Liver (tissue), 9 donors: ENCODE measurements around the gene FAM227B. TPM values are rescaled to one million over a fixed set of nuclear protein-coding genes. Genes with fewer than 3 reads are reported as not detected.

Source experiments
- DNase-seq: peaks from one replicate; pipeline ENCODE4 v3.0.0-alpha.2; 2017; ENCODE audit warnings: low spot score
- H3K27ac ChIP-seq, 2 donors: one replicate each; pipeline ENCODE4 v1.7.0; 2013; ENCODE audit warnings: inconsistent platforms in 2 of 2, low read length in 2 of 2, control low read depth in 1 of 2, low read depth in 1 of 2, mild to moderate bottlenecking in 1 of 2
- H3K27me3 ChIP-seq, 4 donors: one replicate each; pipeline versions ENCODE4 v1.6.1 to v1.7.0; 2013; ENCODE audit warnings: low read length in 3 of 4, inconsistent platforms in 1 of 4, mild to moderate bottlenecking in 1 of 4, moderate library complexity in 1 of 4; ENCODE audit not compliant: control insufficient read depth in 4 of 4, insufficient read depth in 4 of 4
- H3K36me3 ChIP-seq, 4 donors: one replicate each; pipeline versions ENCODE4 v1.6.1 to v1.7.0; 2013; ENCODE audit warnings: low read length in 3 of 4, mild to moderate bottlenecking in 3 of 4, low read depth in 1 of 4, moderate library complexity in 1 of 4; ENCODE audit not compliant: control insufficient read depth in 4 of 4, insufficient read depth in 3 of 4
- H3K4me1 ChIP-seq, 4 donors: one replicate each; pipeline versions ENCODE4 v1.6.1 to v1.7.0; 2013; ENCODE audit warnings: low read length in 3 of 4, mild to moderate bottlenecking in 3 of 4, moderate library complexity in 1 of 4; ENCODE audit not compliant: control insufficient read depth in 4 of 4, insufficient read depth in 4 of 4
- H3K4me3 ChIP-seq, 3 donors: one replicate each; pipeline versions ENCODE4 v1.6.1 to v1.7.0; 2013; ENCODE audit warnings: low read length in 3 of 3, control low read depth in 1 of 3, low read depth in 1 of 3, mild to moderate bottlenecking in 1 of 3
- H3K9ac ChIP-seq, 2 donors: one replicate each; pipeline ENCODE4 v1.7.0; 2013; ENCODE audit warnings: low read length in 2 of 2, mild to moderate bottlenecking in 2 of 2, moderate library complexity in 2 of 2, control low read depth in 1 of 2, low read depth in 1 of 2
- H3K9me3 ChIP-seq, 4 donors: one replicate each; pipeline versions ENCODE4 v1.6.1 to v1.7.0; 2013; ENCODE audit warnings: low read length in 3 of 4; ENCODE audit not compliant: control insufficient read depth in 4 of 4
- ATF3 ChIP-seq: IDR thresholded peaks from 2 replicates; pipeline ENCODE4 v1.6.1; 2016; ENCODE audit warnings: antibody characterized with exemption
- CTCF ChIP-seq: fragments of 150-350 bp; IDR thresholded peaks from 2 replicates; pipeline ENCODE4 v1.5.1; 2017; ENCODE audit warnings: improper control_type of control experiment, low read depth, low read length; ENCODE audit not compliant: missing input control
- FOXA1 ChIP-seq: IDR thresholded peaks from 2 replicates; pipeline ENCODE4 v1.6.1; 2016; ENCODE audit warnings: antibody characterized with exemption
- FOXA2 ChIP-seq: IDR thresholded peaks from 2 replicates; pipeline ENCODE4 v1.6.1; 2016; ENCODE audit warnings: antibody characterized with exemption
- GABPA ChIP-seq, 2 donors: IDR thresholded peaks in 1 of 2; conservative IDR thresholded peaks in 1 of 2; 2 replicates each; pipeline ENCODE4 v1.6.1; 2016; ENCODE audit warnings: antibody characterized with exemption in 2 of 2, mild to moderate bottlenecking in 1 of 2, moderate library complexity in 1 of 2
- HNF4A ChIP-seq, 2 donors: conservative IDR thresholded peaks; 2 replicates each; pipeline ENCODE4 v1.6.1; 2016; ENCODE audit warnings: antibody characterized with exemption in 2 of 2, mild to moderate bottlenecking in 2 of 2
- HNF4G ChIP-seq: IDR thresholded peaks from 2 replicates; pipeline ENCODE4 v1.6.1; 2016; ENCODE audit warnings: antibody characterized with exemption
- MAX ChIP-seq: IDR thresholded peaks from 2 replicates; pipeline ENCODE4 v1.6.1; 2016; ENCODE audit warnings: antibody characterized with exemption
- NR2F2 ChIP-seq: IDR thresholded peaks from 2 replicates; pipeline ENCODE4 v1.6.1; 2016; ENCODE audit warnings: antibody characterized with exemption
- RAD21 ChIP-seq, 2 donors: IDR thresholded peaks; 2 replicates each; pipeline ENCODE4 v1.6.1; 2016; ENCODE audit warnings: antibody characterized with exemption in 2 of 2, mild to moderate bottlenecking in 2 of 2
- REST ChIP-seq: IDR thresholded peaks from 2 replicates; pipeline ENCODE4 v1.6.1; 2016; ENCODE audit warnings: antibody characterized with exemption, mild to moderate bottlenecking
- RXRA ChIP-seq, 2 donors: IDR thresholded peaks; 2 replicates each; pipeline ENCODE4 v1.6.1; 2017 to 2018; ENCODE audit warnings: antibody characterized with exemption in 2 of 2, mild to moderate bottlenecking in 1 of 2
- SP1 ChIP-seq: IDR thresholded peaks from 2 replicates; pipeline ENCODE4 v1.6.1; 2018; ENCODE audit warnings: antibody characterized with exemption, mild to moderate bottlenecking
- YY1 ChIP-seq: IDR thresholded peaks from 2 replicates; pipeline ENCODE4 v1.6.1; 2016; ENCODE audit warnings: antibody characterized with exemption, mild to moderate bottlenecking
- ZBTB33 ChIP-seq: IDR thresholded peaks from 2 replicates; pipeline ENCODE4 v1.6.1; 2016; ENCODE audit warnings: antibody characterized with exemption
- WGBS: extraction: QIAGEN DNeasy Blood & Tissue Kit; methylation state at CpG from one replicate; pipeline ENCODE4 v1.1.7; 2013; 5-methylcytosine and 5-hydroxymethylcytosine counted together
- polyA plus RNA-seq, 2 donors: library from polyadenylated mRNA; stranded (reverse) in 1 of 2; unstranded in 1 of 2; fragments of 200-250 nt in 1 of 2; fragments of >200 nt in 1 of 2; fragmentation: Nextera tagmentation in 1 of 2; extraction: Ambion mirVana in 1 of 2; gene quantifications; one replicate each; pipeline versions ENCODE4 v1.2.1 to v1.2.3, GENCODE V29; 2013 to 2015
- total RNA-seq, 2 donors: library from RNA; depleted of rRNA; stranded (reverse); fragments of >200 nt; gene quantifications; one replicate each; pipeline ENCODE4 v1.2.3, GENCODE V29; 2014
- donor health status: healthy.
- donor health status: healthy.
- donor health status: healthy.
- donor health status: healthy.
- donor health status: healthy.

Gene FAM227B
- total and polyA plus RNA-seq, 4 donors: 1.3 to 5.1 (median 3.8) TPM

- no peaks in the 10 kb centered on the region for H3K27me3 ChIP-seq
- H3K36me3 ChIP-seq: no peaks in the 10 kb centered on the region
- TF ChIP-seq RXRA (IDR thresholded peaks at IDR 0.05) (no peak), NR2F2 (no peak), ZBTB33 (no peak), GABPA (IDR thresholded peaks at IDR 0.05 in 1 of 2, conservative IDR thresholded peaks at IDR 0.05 in 1 of 2) (no peak), RAD21 (IDR thresholded peaks at IDR 0.05) (no peak), HNF4G (no peak), FOXA2 (no peak), MAX (no peak), ATF3 (no peak), FOXA1 (no peak), SP1 (no peak)
- no peaks in the 10 kb centered on the region for H3K9me3 ChIP-seq
- H3K4me1 ChIP-seq: peaks cover 0 to 10% (median 2%) of the 10 kb centered on the region in 4 donors
- no peak for DNase-seq
- no peak overlapping the region for H3K4me3 ChIP-seq
- no peak overlapping the region for H3K27ac ChIP-seq
- no peak overlapping the region for H3K9ac ChIP-seq
- WGBS: 49% methylated on average over 1 of the region's 1 CpG
Measured at GRCh38 chr15:49424954-49425353, 195.7 kb downstream of the FAM227B start.

GRCh38 chr15:49423901-49424550 lies 196.6 kb downstream of the FAM227B start:
- Histone ChIP-seq H3K9me3 (no peaks in the 10 kb centered on the region), H3K9ac (no peak overlapping the region), H3K36me3 (no peaks in the 10 kb centered on the region), H3K4me3 (no peak overlapping the region), H3K27me3 (no peaks in the 10 kb centered on the region), H3K4me1 (peaks cover 0 to 8% (median 2%) of the 10 kb centered on the region in 4 donors), H3K27ac (no peak overlapping the region)
- no peak for DNase-seq
- 62% methylated on average over 6 of the region's 6 CpGs for WGBS
- peak in 1 of 2 donors; percentile 16 for TF ChIP-seq RXRA (IDR thresholded peaks at IDR 0.05)
- no peak for TF ChIP-seq ZBTB33

- no peaks in the 10 kb centered on the region for H3K27me3 ChIP-seq
- no peaks in the 10 kb centered on the region for H3K4me1 ChIP-seq
- H3K9me3 ChIP-seq: no peaks in the 10 kb centered on the region
- 84% methylated on average over 4 of the region's 4 CpGs for WGBS
- no peak within 1 kb of the TSS for H3K9ac ChIP-seq
- no peak for DNase-seq
- H3K27ac ChIP-seq: no peak within 1 kb of the TSS
- no peaks in the 10 kb centered on the region for H3K36me3 ChIP-seq
- no peak within 1 kb of the TSS for H3K4me3 ChIP-seq
- TF ChIP-seq NR2F2 (no peak), FOXA1 (no peak), CTCF (no peak), RXRA (IDR thresholded peaks at IDR 0.05) (no peak), HNF4A (conservative IDR thresholded peaks at IDR 0.05) (no peak), YY1 (no peak), SP1 (no peak), RAD21 (IDR thresholded peaks at IDR 0.05) (no peak), MAX (no peak), HNF4G (no peak), FOXA2 (no peak), REST (no peak)
Measured at GRCh38 chr15:49423021-49423420, 197.6 kb downstream of the FAM227B start, which contains the start of gene FGF7. Gene FGF7 (plus strand): TSS chr15:49423242. CDS start chr15:49424298, 1,056 bp downstream.
